Vagina (tissue), 2 donors: ENCODE results near the gene NEDD9.

Experiments used
- CTCF ChIP-seq, 3 experiments: fragments of 450-650 bp in 2 of 3; fragments of 200-600 bp in 1 of 3; sonication (generic) in 1 of 3; IDR thresholded peaks; one replicate each; pipeline ENCODE4 v1.5.1; 2017 to 2019; ENCODE audit warnings: antibody characterized with exemption in 3 of 3, mild to moderate bottlenecking in 2 of 3, moderate library complexity in 2 of 3
- POLR2AphosphoS5 ChIP-seq, 2 donors: sonication (generic); formaldehyde crosslinking; IDR thresholded peaks; one replicate each; pipeline ENCODE4 v1.9.0; 2017; ENCODE audit warnings: antibody characterized with exemption in 2 of 2, mild to moderate bottlenecking in 2 of 2, low read depth in 1 of 2; ENCODE audit not compliant: insufficient read depth in 1 of 2

GRCh38 chr6:11279284-11279689, 46.8 kb upstream of the NEDD9 start:
- TF ChIP-seq CTCF (IDR thresholded peaks at IDR 0.05) (no peak), POLR2AphosphoS5 (IDR thresholded peaks at IDR 0.05; ENCODE audit: insufficient read depth in 1 of 2, low read depth in 1 of 2) (no peak)
